ENCODE data around the gene GRIA4. TPM values are rescaled to one million over a fixed set of nuclear protein-coding genes. Genes with fewer than 3 reads are reported as not detected.

Gene GRIA4
- total and polyA plus RNA-seq, 5 donors = 0.05 to 0.17 TPM; not detected in 3

- WGBS = 83% methylated on average over 4 of the region's 4 CpGs
- Histone ChIP-seq H3K4me1 (ENCODE audit: control insufficient read depth, insufficient read depth, low read length) (no peaks in the 10 kb centered on the region), H3K4me3 (ENCODE audit: low read length) (no peak overlapping the region), H3K27me3 (ENCODE audit: control insufficient read depth, insufficient read depth) (no peaks in the 10 kb centered on the region), H3K9me3 (ENCODE audit: control insufficient read depth, low read length) (no peaks in the 10 kb centered on the region), H3K27ac (ENCODE audit: low read length) (no peak overlapping the region)
- ATAC-seq = no peak
- no peak for DNase-seq
- intact Hi-C loops (cut with DNase I) = no loop called here
Measured at GRCh38 chr11:105899772-105900171, 289.9 kb downstream of the GRIA4 start.

GRCh38 chr11:105900515-105901035, 290.7 kb downstream of the GRIA4 start:
- WGBS = 96% methylated on average over 11 of the region's 11 CpGs
- Histone ChIP-seq H3K27ac (ENCODE audit: low read length) (no peak overlapping the region), H3K4me1 (ENCODE audit: control insufficient read depth, insufficient read depth, low read length) (no peaks in the 10 kb centered on the region), H3K4me3 (ENCODE audit: low read length) (no peak overlapping the region), H3K9me3 (ENCODE audit: control insufficient read depth, low read length) (no peaks in the 10 kb centered on the region), H3K27me3 (ENCODE audit: control insufficient read depth, insufficient read depth) (no peaks in the 10 kb centered on the region)
- intact Hi-C loops (cut with DNase I) = no loop called here
- ATAC-seq (no peak), DNase-seq (no peak)

GRCh38 chr11:105903113-105903512, 293.2 kb downstream of the GRIA4 start:
- Histone ChIP-seq H3K4me3 (ENCODE audit: low read length) (no peak overlapping the region), H3K4me1 (ENCODE audit: control insufficient read depth, insufficient read depth, low read length) (no peaks in the 10 kb centered on the region), H3K27me3 (ENCODE audit: control insufficient read depth, insufficient read depth) (no peaks in the 10 kb centered on the region), H3K9me3 (ENCODE audit: control insufficient read depth, low read length) (no peaks in the 10 kb centered on the region), H3K27ac (ENCODE audit: low read length) (no peak overlapping the region)
- no peak for DNase-seq
- WGBS = 60% methylated on average over 2 of the region's 2 CpGs
- ATAC-seq = no peak
- intact Hi-C loops (cut with DNase I) = no loop called here

GRCh38 chr11:105906517-105906916, 296.6 kb downstream of the GRIA4 start:
- no peak for DNase-seq
- H3K27me3 ChIP-seq (ENCODE audit: control insufficient read depth, insufficient read depth) = no peaks in the 10 kb centered on the region
- H3K9me3 ChIP-seq (ENCODE audit: control insufficient read depth, low read length) = no peaks in the 10 kb centered on the region
- no peak overlapping the region for H3K4me3 ChIP-seq (ENCODE audit: low read length)
- H3K4me1 ChIP-seq (ENCODE audit: control insufficient read depth, insufficient read depth, low read length) = no peaks in the 10 kb centered on the region
- WGBS = 72% methylated on average over 5 of the region's 5 CpGs
- intact Hi-C loops (cut with DNase I) = no loop called here
- no peak for ATAC-seq
- H3K27ac ChIP-seq (ENCODE audit: low read length) = no peak overlapping the region

- Histone ChIP-seq H3K9me3 (ENCODE audit: control insufficient read depth, low read length) (no peaks in the 10 kb centered on the region), H3K27me3 (ENCODE audit: control insufficient read depth, insufficient read depth) (no peaks in the 10 kb centered on the region), H3K4me1 (ENCODE audit: control insufficient read depth, insufficient read depth, low read length) (no peaks in the 10 kb centered on the region), H3K4me3 (ENCODE audit: low read length) (no peak overlapping the region), H3K27ac (ENCODE audit: low read length) (no peak overlapping the region)
- 73% methylated on average over 2 of the region's 2 CpGs for WGBS
- ATAC-seq = no peak
- no peak for DNase-seq
- intact Hi-C loops (cut with DNase I) = no loop called here
Measured at GRCh38 chr11:105907319-105907718, 297.4 kb downstream of the GRIA4 start.

- intact Hi-C loops (cut with DNase I) = no loop called here
- Histone ChIP-seq H3K9me3 (ENCODE audit: control insufficient read depth, low read length) (no peaks in the 10 kb centered on the region), H3K27ac (ENCODE audit: low read length) (no peak overlapping the region), H3K27me3 (ENCODE audit: control insufficient read depth, insufficient read depth) (no peaks in the 10 kb centered on the region), H3K4me1 (ENCODE audit: control insufficient read depth, insufficient read depth, low read length) (no peaks in the 10 kb centered on the region), H3K4me3 (ENCODE audit: low read length) (no peak overlapping the region)
- ATAC-seq = no peak
- DNase-seq = no peak
- WGBS = 81% methylated on average over 5 of the region's 5 CpGs
Measured at GRCh38 chr11:105910095-105910715, 300.3 kb downstream of the GRIA4 start.

GRCh38 chr11:105911454-105911853, 301.6 kb downstream of the GRIA4 start:
- WGBS = 94% methylated on average over 1 of the region's 1 CpG
- ATAC-seq = no peak
- intact Hi-C loops (cut with DNase I) = no loop called here

GRCh38 chr11:105912666-105913065, 302.8 kb downstream of the GRIA4 start:
- Histone ChIP-seq H3K27ac (ENCODE audit: low read length) (no peak overlapping the region), H3K4me1 (ENCODE audit: control insufficient read depth, insufficient read depth, low read length) (no peaks in the 10 kb centered on the region), H3K27me3 (ENCODE audit: control insufficient read depth, insufficient read depth) (no peaks in the 10 kb centered on the region), H3K4me3 (ENCODE audit: low read length) (no peak overlapping the region), H3K9me3 (ENCODE audit: control insufficient read depth, low read length) (no peaks in the 10 kb centered on the region)
- ATAC-seq = no peak
- intact Hi-C loops (cut with DNase I) = no loop called here
- WGBS = 76% methylated on average over 2 of the region's 2 CpGs
- no peak for DNase-seq

More at GRCh38 chr11:105911454-105911853, 301.6 kb downstream of the GRIA4 start:
- H3K27me3 ChIP-seq (ENCODE audit: control insufficient read depth, insufficient read depth) = no peaks in the 10 kb centered on the region
- H3K9me3 ChIP-seq (ENCODE audit: control insufficient read depth, low read length) = no peaks in the 10 kb centered on the region
- no peak for DNase-seq
- H3K4me3 ChIP-seq (ENCODE audit: low read length) = no peak overlapping the region
- H3K4me1 ChIP-seq (ENCODE audit: control insufficient read depth, insufficient read depth, low read length) = no peaks in the 10 kb centered on the region
- no peak overlapping the region for H3K27ac ChIP-seq (ENCODE audit: low read length)

- ATAC-seq = no peak
- Histone ChIP-seq H3K9me3 (ENCODE audit: control insufficient read depth, low read length) (no peaks in the 10 kb centered on the region), H3K4me1 (ENCODE audit: control insufficient read depth, insufficient read depth, low read length) (no peaks in the 10 kb centered on the region), H3K4me3 (ENCODE audit: low read length) (no peak overlapping the region), H3K27ac (ENCODE audit: low read length) (no peak overlapping the region), H3K27me3 (ENCODE audit: control insufficient read depth, insufficient read depth) (no peaks in the 10 kb centered on the region)
- intact Hi-C loops (cut with DNase I) = no loop called here
- WGBS = 62% methylated on average over 4 of the region's 4 CpGs
- DNase-seq = no peak
Measured at GRCh38 chr11:105915021-105915420, 305.1 kb downstream of the GRIA4 start.

GRCh38 chr11:105918039-105918438, 308.2 kb downstream of the GRIA4 start:
- DNase-seq (no peak), ATAC-seq (no peak)
- intact Hi-C loops (cut with DNase I) = no loop called here
- H3K4me3 ChIP-seq (ENCODE audit: low read length) = no peak overlapping the region
- H3K27ac ChIP-seq (ENCODE audit: low read length) = no peak overlapping the region
- H3K4me1 ChIP-seq (ENCODE audit: control insufficient read depth, insufficient read depth, low read length) = no peaks in the 10 kb centered on the region
- 75% methylated on average over 1 of the region's 1 CpG for WGBS
- no peaks in the 10 kb centered on the region for H3K9me3 ChIP-seq (ENCODE audit: control insufficient read depth, low read length)
- no peaks in the 10 kb centered on the region for H3K27me3 ChIP-seq (ENCODE audit: control insufficient read depth, insufficient read depth)

- H3K27me3 ChIP-seq (ENCODE audit: control insufficient read depth, insufficient read depth) = no peaks in the 10 kb centered on the region
- intact Hi-C loops (cut with DNase I) = no loop called here
- H3K9me3 ChIP-seq (ENCODE audit: control insufficient read depth, low read length) = no peaks in the 10 kb centered on the region
- no peak overlapping the region for H3K4me3 ChIP-seq (ENCODE audit: low read length)
- no peaks in the 10 kb centered on the region for H3K4me1 ChIP-seq (ENCODE audit: control insufficient read depth, insufficient read depth, low read length)
- ATAC-seq = no peak
- no peak overlapping the region for H3K27ac ChIP-seq (ENCODE audit: low read length)
- DNase-seq = no peak
Measured at GRCh38 chr11:105918600-105918999, 308.7 kb downstream of the GRIA4 start.

- H3K27me3 ChIP-seq (ENCODE audit: control insufficient read depth, insufficient read depth) = no peaks in the 10 kb centered on the region
- WGBS = 83% methylated on average over 2 of the region's 2 CpGs
Measured at GRCh38 chr11:105923252-105923651, 313.4 kb downstream of the GRIA4 start.

More at GRCh38 chr11:105923252-105923651, 313.4 kb downstream of the GRIA4 start:
- Histone ChIP-seq H3K4me1 (ENCODE audit: control insufficient read depth, insufficient read depth, low read length) (no peaks in the 10 kb centered on the region), H3K9me3 (ENCODE audit: control insufficient read depth, low read length) (no peaks in the 10 kb centered on the region), H3K27ac (ENCODE audit: low read length) (no peak overlapping the region), H3K4me3 (ENCODE audit: low read length) (no peak overlapping the region)
- ATAC-seq (no peak), DNase-seq (no peak)
- intact Hi-C loops (cut with DNase I) = no loop called here
